HepG2 (cell line): ENCODE measurements around the gene KCNK6. TPM values are rescaled to one million over a fixed set of nuclear protein-coding genes. Genes with fewer than 3 reads are reported as not detected.
A peak's percentile ranks its signal among the peaks of the same experiment; 100 is the strongest.

Experiments used
- ATAC-seq: fragments of 200-7000 bp; cut with Tn5 transposase; 3 replicates; pipeline ENCODE4 v1.9.1; 2020; ENCODE audit warnings: mild to moderate bottlenecking, moderate library complexity
- BruUV-seq: library from RNA; stranded (reverse); fragments of 400-500 nt; replicated peaks from 2 replicates; lab custom pipeline; 2021; lab: Mats Ljungman, UMichigan
- CTCF ChIA-PET: fragments of 300-600 bp; formaldehyde crosslinking; extraction: SDS; loops from one replicate; lab custom pipeline; 2021; ENCODE audit warnings: low total read pairs, inconsistent platforms, low intra/inter-chr PET ratio; lab: Yijun Ruan, JAX
- POLR2A ChIA-PET: fragments of 350-600 bp; sonication (Branson Sonifier 250); formaldehyde crosslinking; loops from one replicate; lab custom pipeline; 2020; ENCODE audit warnings: antibody characterized with exemption, inconsistent platforms; lab: Yijun Ruan, JAX
- DNase-seq: peaks from one replicate; pipeline ENCODE4 v3.0.0-alpha.2; 2015; ENCODE audit warnings: low spot score
- FAIRE-seq: peaks from 3 replicates; lab custom pipeline; 2011; peaks lifted over from hg19 to GRCh38; lab: Jason Lieb, UNC
- H2AFZ ChIP-seq: one replicate; pipeline ENCODE4 v1.6.1; 2011; ENCODE audit warnings: low read length, inconsistent platforms
- H3K27ac ChIP-seq: fragments of 300-600 bp; 3 replicates; pipeline ENCODE4 v1.8.0; 2011; ENCODE audit warnings: mixed run types, mild to moderate bottlenecking, mixed read lengths, low read length, inconsistent platforms; ENCODE audit not compliant: insufficient read depth; ENCODE audit errors: extremely low read length
- H3K27me3 ChIP-seq, 2 experiments: fragments of 200-600 bp in 1 of 2; 2 replicates in 1 of 2; 3 replicates in 1 of 2; pipeline versions ENCODE4 v1.6.0 to v1.8.0; 2011; ENCODE audit warnings: low read length in 2 of 2, mild to moderate bottlenecking in 2 of 2, moderate library complexity in 2 of 2, inconsistent platforms in 1 of 2; ENCODE audit not compliant: insufficient read depth in 2 of 2, control insufficient read depth in 1 of 2
- H3K36me3 ChIP-seq, 2 experiments: fragments of 200-600 bp in 1 of 2; replicated peaks in 1 of 2; 2 replicates in 1 of 2; 3 replicates in 1 of 2; pipeline versions ENCODE4 v1.5.1 to v1.8.0; 2011; ENCODE audit warnings: low read length in 2 of 2, inconsistent platforms in 1 of 2; ENCODE audit not compliant: insufficient read depth in 2 of 2, control insufficient read depth in 1 of 2
- H3K4me1 ChIP-seq: 2 replicates; pipeline ENCODE4 v1.5.1; 2012; ENCODE audit warnings: low read length, inconsistent platforms; ENCODE audit not compliant: insufficient read depth
- H3K4me2 ChIP-seq: 2 replicates; pipeline ENCODE4 v1.6.0; 2011; ENCODE audit warnings: low read depth, low read length, inconsistent platforms
- H3K4me3 ChIP-seq, 3 experiments: fragments of 200-600 bp in 1 of 3; sonication (generic), shearing (Covaris generic) in 1 of 3; replicated peaks in 1 of 3; 2 replicates each; pipeline ENCODE4 v1.5.1; 2011 to 2016; ENCODE audit warnings: low read length in 3 of 3, inconsistent platforms in 2 of 3, low read depth in 2 of 3, mild to moderate bottlenecking in 2 of 3, control low read depth in 1 of 3, mixed read lengths in 1 of 3; ENCODE audit not compliant: insufficient read depth in 1 of 3
- H3K79me2 ChIP-seq: one replicate; pipeline ENCODE4 v1.6.1; 2011; ENCODE audit warnings: low read length, inconsistent platforms; ENCODE audit not compliant: insufficient read depth
- H3K9ac ChIP-seq: 2 replicates; pipeline ENCODE4 v1.6.0; 2011; ENCODE audit warnings: mild to moderate bottlenecking, low read depth, low read length, inconsistent platforms; ENCODE audit not compliant: insufficient read depth
- H3K9me3 ChIP-seq: 2 replicates; pipeline ENCODE4 v1.5.1; 2012; ENCODE audit warnings: mild to moderate bottlenecking, low read length
- H4K20me1 ChIP-seq: 2 replicates; pipeline ENCODE4 v1.6.0; 2011; ENCODE audit warnings: inconsistent platforms, mild to moderate bottlenecking, low read length, moderate library complexity; ENCODE audit not compliant: insufficient read depth
- FOXP4 ChIP-seq: sonication (generic); formaldehyde crosslinking; IDR thresholded peaks from 2 replicates; pipeline ENCODE4 v1.4.0; 2020; ENCODE audit warnings: missing genetic modification reagents
- GABPA ChIP-seq, 2 experiments: IDR thresholded peaks; 2 replicates each; pipeline ENCODE4 v1.6.1; 2011 to 2016; ENCODE audit warnings: low read depth in 2 of 2, low read length in 1 of 2, missing biosample characterization in 1 of 2, missing genetic modification characterization in 1 of 2
- GZF1 ChIP-seq: sonication (generic); formaldehyde crosslinking; IDR thresholded peaks from 2 replicates; pipeline ENCODE4 v1.5.1; 2020; ENCODE audit warnings: mild to moderate bottlenecking, missing genetic modification reagents
- HOXA3 ChIP-seq: sonication (generic); formaldehyde crosslinking; IDR thresholded peaks from 2 replicates; pipeline ENCODE4 v1.5.0; 2020; ENCODE audit warnings: missing genetic modification reagents
- KAT8 ChIP-seq: IDR thresholded peaks from 2 replicates; pipeline ENCODE4 v1.6.1; 2016; ENCODE audit warnings: missing genetic modification reagents, missing compliant biosample characterization
- KDM3A ChIP-seq: IDR thresholded peaks from 2 replicates; pipeline ENCODE4 v1.6.1; 2018; ENCODE audit warnings: low read depth, missing compliant biosample characterization
- MTA1 ChIP-seq: sonication (generic); formaldehyde crosslinking; IDR thresholded peaks from 2 replicates; pipeline ENCODE4 v1.4.0; 2020; ENCODE audit warnings: missing genetic modification reagents, mild to moderate bottlenecking, borderline replicate concordance
- THAP11 ChIP-seq: IDR thresholded peaks from 2 replicates; pipeline ENCODE4 v1.6.1; 2016; ENCODE audit warnings: missing biosample characterization, missing genetic modification reagents
- WIZ ChIP-seq: sonication (generic); formaldehyde crosslinking; IDR thresholded peaks from 2 replicates; pipeline ENCODE4 v1.5.1; 2020; ENCODE audit warnings: mild to moderate bottlenecking, missing genetic modification reagents
- YEATS4 ChIP-seq: sonication (generic); formaldehyde crosslinking; IDR thresholded peaks from 2 replicates; pipeline ENCODE4 v1.4.0; 2020; ENCODE audit warnings: missing genetic modification reagents, borderline replicate concordance
- ZBTB38 ChIP-seq: sonication (generic); formaldehyde crosslinking; IDR thresholded peaks from 2 replicates; pipeline ENCODE4 v1.5.1; 2020; ENCODE audit warnings: mild to moderate bottlenecking, missing genetic modification reagents
- ZBTB42 ChIP-seq: sonication (generic); formaldehyde crosslinking; IDR thresholded peaks from 2 replicates; pipeline ENCODE4 v1.5.0; 2020; ENCODE audit warnings: mild to moderate bottlenecking, missing genetic modification reagents
- ZBTB7B ChIP-seq: sonication (generic); formaldehyde crosslinking; IDR thresholded peaks from 2 replicates; pipeline ENCODE4 v1.4.0; 2020; ENCODE audit warnings: missing genetic modification reagents
- ZKSCAN8 ChIP-seq: IDR thresholded peaks from 2 replicates; pipeline ENCODE4 v1.6.1; 2016; ENCODE audit warnings: borderline replicate concordance, missing genetic modification reagents, missing compliant biosample characterization
- ZNF10 ChIP-seq: sonication (generic); formaldehyde crosslinking; IDR thresholded peaks from 2 replicates; pipeline ENCODE4 v1.4.0; 2020; ENCODE audit warnings: mild to moderate bottlenecking, low read depth, missing genetic modification reagents, borderline replicate concordance
- ZNF432 ChIP-seq: sonication (generic); formaldehyde crosslinking; IDR thresholded peaks from 2 replicates; pipeline ENCODE4 v1.5.0; 2020; ENCODE audit warnings: missing genetic modification reagents, mild to moderate bottlenecking, borderline replicate concordance
- ZNF501 ChIP-seq: sonication (generic); formaldehyde crosslinking; IDR thresholded peaks from 2 replicates; pipeline ENCODE4 v1.5.1; 2020; ENCODE audit warnings: mild to moderate bottlenecking, moderate library complexity, missing genetic modification reagents
- ZNF547 ChIP-seq: sonication (generic); formaldehyde crosslinking; IDR thresholded peaks from 2 replicates; pipeline ENCODE4 v1.5.1; 2020; ENCODE audit warnings: mild to moderate bottlenecking, missing genetic modification reagents
- ZNF720 ChIP-seq: sonication (generic); formaldehyde crosslinking; IDR thresholded peaks from 2 replicates; pipeline ENCODE4 v1.4.0; 2020; ENCODE audit warnings: missing genetic modification reagents
- WGBS: methylation state at CpG from one replicate; pipeline ENCODE4 v1.1.6; 2017; ENCODE audit warnings: low lambda C conversion rate; 5-methylcytosine and 5-hydroxymethylcytosine counted together
- in situ Hi-C: cut with HindIII; loops from 2 replicates; pipeline ENCODE4 v1.10.0; 2017; ENCODE audit warnings: low pct_unique_long_range_greater_than_20kb; ENCODE audit not compliant: extremely low pct_ligation_motif_present
- intact Hi-C: fragments of 100-400 bp; cut with micrococcal nuclease; formaldehyde crosslinking; loops from one replicate; pipeline ENCODE4 v1.10.0; 2022; ENCODE audit not compliant: unreplicated experiment
- polyA plus RNA-seq, 8 experiments: library from polyadenylated mRNA; depleted of rRNA in 3 of 8; stranded (reverse) in 7 of 8; unstranded in 1 of 8; fragments of >200 nt; fragmentation: Illumina TruSeq in 4 of 8; extraction: Trizol in 4 of 8; gene quantifications; 2 replicates each; pipeline versions ENCODE4 v1.2.1 to v1.2.3, GENCODE V29; 2011 to 2016; ENCODE audit warnings: low read depth in 4 of 8, missing spikeins in 1 of 8, mixed read lengths in 1 of 8; ENCODE audit not compliant: insufficient read depth in 1 of 8
- total RNA-seq, 5 experiments: library from RNA; depleted of rRNA; stranded (reverse); fragments of >200 nt; fragmentation: Illumina TruSeq; extraction: Trizol; gene quantifications; 2 replicates each; pipeline ENCODE4 v1.2.3, GENCODE V29; 2016; ENCODE audit warnings: low read depth in 1 of 5
- TF ChIP-seq, protein P1 (sequence below): sonication (generic); formaldehyde crosslinking; IDR thresholded peaks from 2 replicates; pipeline ENCODE4 v1.4.0; 2020; ENCODE audit warnings: missing genetic modification reagents

Gene KCNK6
- total and polyA plus RNA-seq, 2 of the 13 experiments (the other 11 are each of a cell fraction or from before 2014, with no cell fraction given), result 0.03 TPM; not detected in 1

DNA sequence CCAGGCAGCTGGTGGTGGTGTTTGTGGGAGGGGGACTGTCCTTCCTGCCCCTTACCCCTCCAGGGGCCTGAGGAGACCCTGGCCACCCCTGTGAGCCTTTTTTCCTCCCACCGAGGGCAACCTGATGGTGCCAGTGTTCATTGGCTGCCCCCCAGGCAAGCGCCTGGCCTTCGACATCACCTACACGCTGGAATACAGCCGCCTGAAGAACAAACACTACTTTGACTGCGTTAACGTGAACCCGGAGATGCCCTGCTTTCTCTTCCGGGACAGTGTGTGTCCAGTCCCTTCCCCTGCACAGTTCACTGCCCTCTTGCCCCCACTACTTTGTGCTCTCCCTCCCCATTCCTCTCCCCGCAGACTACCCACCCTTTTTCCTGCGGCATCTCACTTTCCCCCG, 47.4 kb downstream of the KCNK6 start:
- no peak overlapping the region for H2AFZ ChIP-seq
- no peaks in the 10 kb centered on the region for H3K79me2 ChIP-seq
- ChIA-PET POLR2A (no interaction called here), CTCF (no interaction called here)
- intact Hi-C loops, result no loop called here
- H3K4me3 ChIP-seq, result peak overlapping the region in 1 of 3 experiments; percentile 36; a peak in 1 of 6 replicates
- no peaks in the 10 kb centered on the region for H3K36me3 ChIP-seq
- H3K4me1 ChIP-seq, result peaks cover 40% of the 10 kb centered on the region
- BruUV-seq, result no TSS peak
- peaks cover 0 to 6% of the 10 kb centered on the region in 2 experiments; a peak in 1 of 5 replicates for H3K27me3 ChIP-seq
- no peak overlapping the region for H3K9ac ChIP-seq
- in situ Hi-C loops, result no loop called here
- DNase-seq, result no peak
- no peak for FAIRE-seq
- H4K20me1 ChIP-seq, result no peaks in the 10 kb centered on the region
- peak; percentile 33; the same call in 2 of the 3 replicates for ATAC-seq
- WGBS, result 30% methylated on average over 9 of the region's 12 CpGs
- H3K9me3 ChIP-seq, result no peaks in the 10 kb centered on the region
- H3K27ac ChIP-seq, result no peak overlapping the region
- peak overlapping the region; percentile 56 for H3K4me2 ChIP-seq
- TF ChIP-seq GABPA (IDR thresholded peaks at IDR 0.05; ENCODE audit: low read depth, low read length), result peak; percentile 74
- peak; percentile 91 for TF ChIP-seq GABPA (CRISPR knock-in tag; IDR thresholded peaks at IDR 0.05; ENCODE audit: low read depth)
- TF ChIP-seq WIZ, result 0 out of 2 replicates have a peak, but pooled peaks have one; percentile 46
- TF ChIP-seq THAP11 (CRISPR knock-in tag), result peak; percentile 51; the same call in 1 of the 2 replicates
- no peak for TF ChIP-seq FOXP4 (CRISPR knock-in tag)
- peak; percentile 65; the same call in 1 of the 2 replicates for TF ChIP-seq KAT8 (CRISPR knock-in tag)
- no peak for TF ChIP-seq ZKSCAN8 (CRISPR knock-in tag)
- TF ChIP-seq GZF1, result no peak
- TF ChIP-seq ZNF547 (CRISPR knock-in tag), result no peak
- TF ChIP-seq ZBTB7B (CRISPR knock-in tag), result no peak
- TF ChIP-seq ZBTB38 (CRISPR knock-in tag), result 0 out of 2 replicates have a peak, but pooled peaks have one; percentile 21
- TF ChIP-seq ZNF432, result no peak
- no peak for TF ChIP-seq KDM3A (CRISPR knock-in tag)
- no peak for TF ChIP-seq YEATS4 (CRISPR knock-in tag)
- no peak for TF ChIP-seq ZBTB42 (CRISPR knock-in tag)
- 0 out of 2 replicates have a peak, but pooled peaks have one; percentile 17 for TF ChIP-seq MTA1
- 0 out of 2 replicates have a peak, but pooled peaks have one; percentile 17 for TF ChIP-seq HOXA3
- 0 out of 2 replicates have a peak, but pooled peaks have one; percentile 21 for TF ChIP-seq ZNF501 (CRISPR knock-in tag)
- TF ChIP-seq ZNF10 (CRISPR knock-in tag), result no peak
- TF ChIP-seq ZNF720 (CRISPR knock-in tag), result no peak
- TF ChIP-seq, protein P1, sequence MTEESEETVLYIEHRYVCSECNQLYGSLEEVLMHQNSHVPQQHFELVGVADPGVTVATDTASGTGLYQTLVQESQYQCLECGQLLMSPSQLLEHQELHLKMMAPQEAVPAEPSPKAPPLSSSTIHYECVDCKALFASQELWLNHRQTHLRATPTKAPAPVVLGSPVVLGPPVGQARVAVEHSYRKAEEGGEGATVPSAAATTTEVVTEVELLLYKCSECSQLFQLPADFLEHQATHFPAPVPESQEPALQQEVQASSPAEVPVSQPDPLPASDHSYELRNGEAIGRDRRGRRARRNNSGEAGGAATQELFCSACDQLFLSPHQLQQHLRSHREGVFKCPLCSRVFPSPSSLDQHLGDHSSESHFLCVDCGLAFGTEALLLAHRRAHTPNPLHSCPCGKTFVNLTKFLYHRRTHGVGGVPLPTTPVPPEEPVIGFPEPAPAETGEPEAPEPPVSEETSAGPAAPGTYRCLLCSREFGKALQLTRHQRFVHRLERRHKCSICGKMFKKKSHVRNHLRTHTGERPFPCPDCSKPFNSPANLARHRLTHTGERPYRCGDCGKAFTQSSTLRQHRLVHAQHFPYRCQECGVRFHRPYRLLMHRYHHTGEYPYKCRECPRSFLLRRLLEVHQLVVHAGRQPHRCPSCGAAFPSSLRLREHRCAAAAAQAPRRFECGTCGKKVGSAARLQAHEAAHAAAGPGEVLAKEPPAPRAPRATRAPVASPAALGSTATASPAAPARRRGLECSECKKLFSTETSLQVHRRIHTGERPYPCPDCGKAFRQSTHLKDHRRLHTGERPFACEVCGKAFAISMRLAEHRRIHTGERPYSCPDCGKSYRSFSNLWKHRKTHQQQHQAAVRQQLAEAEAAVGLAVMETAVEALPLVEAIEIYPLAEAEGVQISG (CRISPR knock-in tag), result peak; percentile 28
